GM19043 (cell line): Measurements from ENCODE around the gene SMAP2.

ENCODE experiments used
- ATAC-seq: cut with Tn5 transposase; IDR thresholded peaks from one replicate; pipeline ENCODE4 v1.9.1; 2021; ENCODE audit warnings: low read depth; ENCODE audit not compliant: unreplicated experiment

SMAP2 gene

DNA sequence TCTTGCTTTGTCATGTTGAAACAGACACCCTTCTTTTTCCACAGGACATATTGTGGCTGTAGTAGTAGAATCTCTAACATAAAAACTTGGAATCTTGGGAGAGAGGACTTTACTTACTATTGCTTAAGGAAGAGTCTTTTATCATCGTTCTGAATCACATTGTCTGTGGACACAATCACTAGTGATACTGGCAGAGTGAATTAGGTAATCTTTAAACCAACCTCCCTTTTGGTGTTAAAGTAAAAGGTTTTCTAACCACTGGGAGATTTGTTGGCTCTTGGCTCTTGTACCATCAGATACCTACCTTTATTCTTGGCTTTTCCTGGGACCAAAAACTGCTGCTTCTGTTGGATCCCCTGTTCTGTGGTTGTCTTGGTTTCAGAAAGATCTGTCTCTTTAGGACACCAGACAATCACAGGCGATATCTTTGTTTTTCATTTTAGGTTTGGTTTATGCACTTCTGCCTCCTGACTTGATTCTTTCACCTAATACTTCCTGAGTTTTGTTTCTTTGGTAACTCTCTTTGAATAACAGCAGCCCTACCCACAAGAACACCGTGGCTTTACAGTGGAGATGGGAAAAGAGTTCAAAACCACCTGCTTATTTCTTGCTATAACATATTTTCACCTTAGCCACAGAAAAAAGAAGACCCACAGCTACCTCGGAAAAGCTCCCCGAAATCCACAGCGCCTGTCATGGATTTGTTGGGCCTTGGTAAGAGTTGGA is 40.2 kb downstream of the SMAP2 start:
- ATAC-seq: no peak

DNA sequence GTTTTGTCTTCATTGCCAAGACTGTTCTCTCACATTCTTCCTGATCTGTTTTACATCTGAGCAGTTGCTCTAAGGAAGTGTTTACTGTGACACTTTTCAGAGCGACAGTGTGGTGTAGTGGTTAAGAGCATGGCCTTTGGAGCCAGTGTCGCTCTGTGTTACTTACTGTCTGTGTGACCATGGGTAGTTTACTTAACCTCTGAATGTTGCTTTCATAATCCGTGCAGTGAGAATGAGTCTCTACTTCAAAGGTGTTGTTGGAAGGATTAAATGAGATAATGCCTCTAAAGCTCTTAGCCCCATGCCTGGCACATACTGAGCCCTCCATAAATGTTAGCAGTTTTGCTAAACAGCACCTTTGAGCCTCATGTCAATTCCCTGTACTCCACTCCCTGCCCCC is 40.8 kb downstream of the SMAP2 start:
- no peak for ATAC-seq

DNA sequence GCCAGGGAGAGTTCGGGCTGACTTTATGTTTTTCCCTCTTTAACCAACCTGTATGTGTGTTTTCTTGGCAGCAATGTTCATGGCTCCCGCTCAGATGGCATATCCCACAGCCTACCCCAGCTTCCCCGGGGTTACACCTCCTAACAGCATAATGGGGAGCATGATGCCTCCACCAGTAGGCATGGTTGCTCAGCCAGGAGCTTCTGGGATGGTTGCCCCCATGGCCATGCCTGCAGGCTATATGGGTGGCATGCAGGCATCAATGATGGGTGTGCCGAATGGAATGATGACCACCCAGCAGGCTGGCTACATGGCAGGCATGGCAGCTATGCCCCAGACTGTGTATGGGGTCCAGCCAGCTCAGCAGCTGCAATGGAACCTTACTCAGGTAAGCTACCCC is 43.2 kb downstream of the SMAP2 start:
- no peak for ATAC-seq

DNA sequence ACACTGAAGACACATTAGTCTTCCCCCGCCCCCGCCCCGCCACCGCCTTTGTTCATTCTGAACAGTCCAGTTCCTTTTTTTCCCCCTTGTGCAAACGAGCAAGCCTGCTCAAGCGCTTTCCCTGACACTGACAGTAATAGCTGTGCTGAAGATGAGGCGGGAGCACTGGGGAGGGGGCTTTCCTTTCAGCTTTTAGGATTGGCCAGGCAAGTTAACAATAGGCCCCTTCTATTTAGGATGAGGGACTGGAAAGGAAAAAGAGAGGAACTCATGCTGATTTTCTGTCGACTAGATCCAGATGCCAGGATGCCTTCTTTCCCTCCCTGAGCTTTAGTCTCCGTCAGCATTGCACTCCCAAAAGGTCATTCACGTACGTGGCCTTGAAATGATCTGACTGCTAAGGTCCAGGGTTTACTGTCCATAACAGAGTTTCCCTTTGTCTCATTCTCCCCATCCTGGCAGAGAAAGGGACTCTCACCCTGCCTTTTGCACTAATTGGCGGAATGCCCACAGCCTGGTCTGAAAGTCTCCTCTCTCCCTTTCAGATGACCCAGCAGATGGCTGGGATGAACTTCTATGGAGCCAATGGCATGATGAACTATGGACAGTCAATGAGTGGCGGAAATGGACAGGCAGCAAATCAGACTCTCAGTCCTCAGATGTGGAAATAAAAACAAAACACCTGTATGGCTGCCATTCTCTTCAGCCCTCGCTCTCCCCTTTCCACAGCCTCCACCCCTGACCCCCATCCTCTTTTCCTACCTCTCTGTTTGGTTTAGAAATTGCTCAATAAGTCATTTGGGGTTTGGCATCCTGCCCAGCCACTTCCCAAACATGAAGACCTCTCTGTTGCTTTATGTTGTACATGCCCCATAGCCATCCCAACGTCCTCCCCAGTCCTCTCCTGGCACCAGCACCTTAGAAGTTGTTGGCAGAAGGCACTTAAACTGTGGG is 48.2 kb downstream of the SMAP2 start:
- no peak for ATAC-seq

DNA sequence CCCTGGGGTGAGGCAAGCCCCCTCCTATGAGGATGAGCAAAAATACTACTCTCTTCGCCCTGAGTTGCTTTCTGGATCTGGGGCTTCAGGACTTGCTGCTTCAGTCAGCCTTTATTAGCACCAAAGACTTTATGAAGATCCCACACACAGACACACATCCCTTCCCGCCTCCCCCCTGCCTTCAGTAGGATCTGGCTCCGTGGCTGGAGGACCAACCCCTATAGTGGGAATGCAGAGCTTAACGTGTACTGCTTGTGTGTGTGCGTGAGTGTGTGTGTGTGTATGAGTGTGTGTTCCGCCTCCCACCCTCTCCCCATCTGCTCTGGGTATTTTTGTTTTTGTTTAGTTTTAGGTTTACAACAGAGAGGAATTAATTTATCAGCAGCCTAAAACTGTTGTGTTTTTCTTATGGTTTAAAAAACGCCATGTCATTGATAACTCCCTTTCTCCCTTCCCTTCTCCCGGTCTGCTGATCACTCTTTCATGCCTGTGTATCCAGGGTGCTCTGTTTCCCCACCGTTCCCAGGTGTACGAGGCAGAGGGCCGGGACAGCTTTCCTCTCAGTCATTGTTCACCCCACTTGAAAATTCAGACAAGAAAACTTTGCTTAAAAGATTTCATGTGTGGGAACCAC is 49.2 kb downstream of the SMAP2 start:
- ATAC-seq: no peak

DNA sequence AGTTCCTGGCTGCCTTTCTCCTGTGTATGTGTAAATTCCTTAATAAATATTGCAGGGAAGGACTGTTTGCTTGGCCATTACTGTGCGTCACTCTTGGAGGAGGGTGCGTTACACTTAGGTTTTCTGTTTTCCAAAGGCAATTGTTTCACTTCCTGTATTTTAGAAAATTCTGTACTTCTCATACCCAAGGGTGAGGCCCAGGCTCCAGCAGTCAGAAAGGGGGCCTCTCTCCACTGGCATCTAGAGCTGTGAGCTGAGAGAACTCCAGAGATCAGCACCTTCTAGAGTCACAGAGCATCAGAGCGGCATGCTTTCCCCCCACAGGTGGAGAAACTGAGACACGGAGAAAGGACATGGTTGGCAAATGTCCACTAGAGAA is 49.7 kb downstream of the SMAP2 start:
- no peak for ATAC-seq

DNA sequence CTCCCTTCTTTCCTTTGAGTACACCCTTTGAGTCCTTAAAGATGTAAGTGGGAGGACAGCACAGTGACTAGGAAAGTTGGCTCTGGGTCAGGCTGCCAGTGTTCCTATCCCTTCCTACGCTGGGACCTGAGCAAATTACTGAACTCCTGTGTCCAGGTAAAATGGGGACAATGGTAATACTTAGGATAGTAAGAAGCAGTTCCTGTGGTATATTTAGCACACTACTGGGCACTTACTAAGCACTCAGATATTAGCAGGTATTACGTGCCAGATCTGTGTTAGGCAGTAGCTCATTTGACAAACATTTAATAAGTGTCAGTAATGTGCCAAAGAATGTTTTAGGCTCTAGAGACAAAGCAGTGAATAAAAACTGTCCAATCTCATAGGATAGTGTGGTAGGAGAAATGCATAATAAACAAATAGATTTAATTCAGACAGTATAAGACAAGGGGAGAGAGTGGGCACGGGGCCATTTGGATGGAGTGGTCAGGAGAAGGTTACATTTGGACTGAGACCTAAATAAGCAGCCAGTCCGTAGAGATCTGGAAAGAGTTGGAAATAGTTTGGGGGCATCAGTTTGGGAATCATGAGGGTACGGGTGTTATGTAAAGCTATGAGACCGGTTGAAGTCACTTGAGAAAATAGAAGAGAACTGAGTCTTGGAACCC is 50.6 kb downstream of the SMAP2 start:
- no peak for ATAC-seq

DNA sequence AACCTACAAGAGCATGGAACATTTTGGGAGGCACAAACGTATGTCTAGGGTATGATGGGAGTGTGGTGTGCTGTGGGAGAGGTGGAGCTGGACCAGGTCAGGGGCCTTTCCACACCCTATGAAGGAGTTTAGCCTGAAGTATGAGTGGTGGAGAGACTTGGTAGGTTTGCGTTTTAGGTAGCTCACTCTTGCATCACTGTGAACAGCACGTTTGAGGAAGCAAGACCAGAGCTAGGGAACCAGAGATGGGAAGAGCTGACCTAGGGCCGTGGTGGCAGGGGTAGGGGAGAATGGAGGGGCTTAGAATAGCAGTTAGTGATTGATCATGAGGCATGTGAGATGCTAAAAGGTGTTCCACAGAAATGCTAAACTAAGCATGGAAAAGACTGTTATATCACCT is 51.7 kb downstream of the SMAP2 start:
- ATAC-seq: no peak

DNA sequence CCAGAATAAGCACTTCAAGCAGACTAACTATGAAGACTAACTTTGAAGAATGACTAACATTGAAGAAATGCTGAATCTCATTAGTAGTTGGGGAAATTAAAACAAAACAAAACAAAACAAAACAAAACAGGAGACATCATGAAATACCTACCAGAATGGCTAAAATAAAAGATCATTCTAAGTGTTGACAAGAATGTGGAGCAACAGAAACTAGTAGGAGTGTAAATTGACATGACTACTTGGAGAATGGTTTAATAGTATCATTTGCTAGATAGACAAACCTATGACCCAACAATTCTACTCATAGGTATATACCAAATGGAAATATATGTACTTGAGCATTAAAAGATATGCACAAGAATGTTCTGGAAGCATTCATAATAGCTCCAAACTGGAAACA is 57.9 kb downstream of the SMAP2 start:
- no peak for ATAC-seq

DNA sequence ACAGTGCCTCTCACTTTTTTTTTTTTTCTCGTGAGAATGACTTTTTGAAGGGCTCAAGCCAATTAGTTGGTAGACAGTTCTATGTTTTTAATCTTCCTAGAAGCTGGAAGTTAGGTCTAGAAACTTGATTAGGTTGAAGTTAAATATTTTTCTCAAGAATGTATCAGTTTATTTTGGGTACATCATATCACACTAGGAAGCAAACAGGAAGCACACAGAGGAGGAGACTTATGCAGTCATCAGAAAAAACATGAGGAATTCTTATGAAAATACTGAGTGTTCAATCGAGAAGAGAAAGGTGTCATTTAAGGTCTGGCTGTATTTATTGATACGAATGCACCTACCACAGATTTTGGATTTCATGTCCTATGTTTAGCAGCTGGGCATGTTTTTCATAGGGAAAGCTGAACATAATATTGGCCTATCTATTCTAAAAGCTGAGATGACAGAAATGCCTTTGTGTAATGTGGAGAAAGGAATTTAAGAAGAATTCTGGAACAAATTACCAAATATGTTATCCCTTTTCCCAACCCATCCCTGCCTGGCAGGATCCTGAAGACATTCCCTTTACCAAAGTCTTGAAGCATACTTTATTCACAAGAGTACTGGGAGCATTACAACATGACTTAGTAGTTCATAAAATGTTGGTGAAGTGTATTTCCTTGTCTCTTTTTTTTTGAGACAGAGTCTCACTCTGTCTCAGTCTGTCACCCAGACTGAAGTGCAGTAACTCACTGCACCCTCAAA is 59.3 kb downstream of the SMAP2 start:
- no peak for ATAC-seq

DNA sequence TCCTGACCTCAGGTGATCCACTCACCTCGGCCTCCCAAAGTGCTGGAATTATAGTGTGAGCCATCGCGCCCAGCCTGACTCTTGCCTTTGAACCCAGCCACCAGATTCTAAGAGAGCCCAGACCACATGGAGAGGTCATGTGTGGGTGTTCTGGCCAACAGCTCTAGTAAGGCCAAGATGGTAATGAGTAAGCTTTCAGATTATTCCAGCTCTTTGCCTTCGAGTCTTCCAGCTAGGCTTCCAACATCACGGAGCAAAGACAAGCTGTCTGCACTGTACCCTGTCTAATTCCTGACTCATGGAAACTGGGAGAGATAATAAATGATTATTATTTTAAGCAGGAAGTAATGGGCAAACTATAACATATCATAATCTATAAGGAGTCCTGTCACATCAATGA is 61.9 kb downstream of the SMAP2 start:
- no peak for ATAC-seq

DNA sequence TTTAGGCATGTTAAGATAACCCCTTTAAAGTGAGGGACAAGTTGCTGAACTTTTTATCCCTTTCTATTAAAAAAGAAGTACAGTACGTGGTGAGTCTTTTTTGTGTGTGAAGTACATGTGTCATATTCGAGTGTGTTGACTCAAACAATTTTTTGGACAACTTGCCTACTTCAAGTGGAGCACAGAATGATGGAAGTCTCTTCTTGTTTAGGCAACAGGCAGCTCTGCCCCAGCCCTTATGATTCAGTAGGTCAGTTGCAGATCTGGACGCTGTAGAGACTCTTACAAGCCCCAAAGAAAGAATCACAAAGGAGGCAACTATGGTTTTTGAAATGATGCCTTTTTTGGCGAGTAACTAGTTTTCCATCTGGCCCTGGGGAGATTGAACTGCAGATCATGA is 62.3 kb downstream of the SMAP2 start:
- ATAC-seq: no peak

DNA sequence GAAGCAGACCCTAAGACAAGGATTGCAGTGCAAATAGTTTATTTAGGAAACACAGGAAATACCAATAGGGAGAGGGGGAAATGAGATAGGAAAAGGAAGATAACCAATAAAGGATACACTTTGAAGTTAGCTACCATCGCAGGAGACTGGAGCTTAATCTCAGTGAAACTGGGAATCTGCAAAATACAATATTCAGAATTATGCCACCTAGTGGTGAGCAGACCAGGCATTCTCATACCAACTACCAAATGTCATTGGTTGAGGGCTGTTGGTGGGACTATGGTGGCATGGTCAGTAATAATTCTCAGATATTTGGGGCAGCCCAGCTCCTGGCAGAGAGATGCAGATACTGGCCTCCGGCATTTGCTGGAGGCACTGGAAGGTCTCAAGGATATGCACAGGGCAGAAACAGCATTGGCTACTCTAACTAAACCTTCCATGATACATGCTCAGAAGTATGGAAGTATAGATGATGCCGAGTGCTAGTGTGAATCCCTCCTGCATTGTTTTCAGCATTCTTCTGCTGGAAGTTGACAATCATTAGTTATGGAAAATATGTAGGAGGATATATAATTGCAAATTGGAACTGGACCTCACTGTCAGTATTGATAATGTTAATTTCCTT is 65.0 kb downstream of the SMAP2 start:
- ATAC-seq: no peak

DNA sequence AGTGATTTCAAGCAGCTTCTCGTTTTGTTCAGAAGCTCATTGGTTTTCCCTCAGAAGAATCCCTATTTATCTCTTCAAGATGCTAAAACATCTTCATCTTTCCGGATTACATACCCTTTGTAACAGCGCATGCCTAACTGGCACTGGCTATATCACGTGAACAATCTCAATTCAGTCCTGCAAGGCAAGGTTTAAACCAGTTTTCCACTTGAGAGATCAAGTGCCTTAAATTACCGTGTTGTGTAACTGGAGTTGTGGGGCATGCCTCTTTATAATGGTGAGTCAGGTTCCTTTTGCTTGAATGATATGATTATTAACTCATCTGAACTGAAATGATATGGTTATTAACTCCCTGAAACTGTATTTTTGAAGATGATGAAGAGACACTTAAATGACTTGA is 65.7 kb downstream of the SMAP2 start:
- no peak for ATAC-seq

DNA sequence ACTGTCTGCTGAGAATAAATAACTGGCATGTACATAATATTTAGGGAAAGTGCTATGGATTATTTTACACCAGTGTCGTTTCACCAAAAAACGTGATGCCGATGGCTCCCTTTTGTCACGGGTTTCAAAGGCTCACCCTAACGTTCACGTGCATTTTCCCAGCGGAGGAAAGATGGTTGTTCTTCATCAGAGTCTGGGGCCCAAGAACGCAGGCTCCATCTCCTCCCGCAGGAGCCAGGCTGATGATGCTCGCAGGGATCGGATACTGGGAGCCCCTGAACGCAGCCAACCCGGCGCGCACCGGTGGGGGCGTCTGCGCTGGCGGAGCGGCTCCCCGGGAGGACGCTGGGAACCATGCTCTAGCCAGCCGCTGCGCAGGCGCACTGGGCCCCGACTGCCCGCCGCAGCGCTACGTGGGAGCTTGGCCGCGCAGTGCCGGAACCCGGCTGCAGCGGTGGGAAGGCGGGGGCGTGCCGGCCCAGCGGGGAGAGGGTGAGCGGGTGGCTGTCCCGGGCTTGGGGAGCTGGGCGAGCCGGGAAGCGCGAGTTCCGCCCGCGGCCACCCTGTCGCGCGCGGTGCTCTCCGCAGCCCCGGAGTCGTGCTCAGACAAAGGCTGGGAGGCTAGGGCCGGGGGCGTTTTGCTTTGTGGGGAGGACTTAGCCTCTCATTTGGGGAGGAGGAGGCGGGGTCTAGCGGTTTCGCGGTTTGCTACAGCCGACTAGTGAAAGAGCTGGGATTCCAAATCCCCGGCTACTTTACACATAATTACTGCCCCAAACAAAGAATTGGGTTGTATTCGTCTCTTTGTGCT is 76.4 kb downstream of the SMAP2 start, which contains the start of gene ZFP69B:
Gene ZFP69B (plus strand): TSS at position 793 of the 811 bp plus-strand sequence. CDS start 486 bp downstream, outside the sequence.
- peak; percentile 81 for ATAC-seq

DNA sequence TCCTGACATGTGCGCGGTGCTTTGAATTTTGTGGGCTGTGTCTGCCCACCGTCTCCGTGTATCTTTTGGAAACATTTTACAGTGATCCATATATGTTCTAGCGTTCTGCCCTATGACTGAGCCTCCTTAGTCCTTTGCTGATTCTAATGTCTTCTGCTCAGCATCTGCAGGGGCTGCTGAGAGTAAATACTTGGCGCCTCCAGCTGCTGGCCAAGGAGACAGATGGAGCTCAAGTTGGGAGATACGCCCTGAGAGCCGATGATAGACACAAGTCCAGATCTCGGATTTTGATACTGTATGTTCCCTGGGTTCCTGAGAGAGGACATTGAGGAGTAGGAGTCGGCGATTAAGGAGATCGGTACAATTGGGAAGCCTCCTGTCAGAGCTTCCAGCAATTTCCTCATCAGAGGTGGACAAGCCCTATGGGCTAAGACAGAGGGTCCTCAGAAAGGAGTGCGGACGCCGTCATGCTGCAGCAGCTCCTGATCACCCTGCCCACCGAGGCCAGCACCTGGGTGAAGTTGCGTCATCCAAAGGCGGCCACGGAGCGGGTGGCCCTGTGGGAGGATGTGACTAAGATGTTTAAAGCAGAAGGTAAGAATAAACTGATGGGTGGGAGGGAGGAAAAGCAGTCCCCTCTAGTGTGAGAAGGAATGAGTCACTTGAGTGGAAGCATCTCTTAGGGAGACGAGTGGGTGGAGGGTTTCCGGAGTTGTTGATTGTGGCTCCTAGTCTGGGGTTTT is 77.1 kb downstream of the SMAP2 start:
- ATAC-seq: no peak

DNA sequence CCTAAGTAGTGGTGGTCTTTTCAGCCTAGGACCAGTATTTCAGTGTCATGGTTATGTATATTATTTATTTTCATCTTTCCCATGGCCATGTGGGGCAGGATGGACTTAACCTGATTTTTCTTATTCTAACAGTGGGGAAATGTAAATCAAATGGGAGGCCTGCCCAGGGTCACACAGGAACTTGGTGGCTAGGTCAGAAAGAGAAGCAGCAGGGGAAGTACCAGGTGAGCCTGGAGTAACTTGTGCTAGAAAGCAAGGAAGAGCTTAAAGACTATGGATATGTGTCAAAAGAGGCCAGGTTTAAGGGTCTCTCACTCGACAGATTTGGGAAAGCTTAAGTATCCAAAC is 77.7 kb downstream of the SMAP2 start:
- ATAC-seq: no peak

DNA sequence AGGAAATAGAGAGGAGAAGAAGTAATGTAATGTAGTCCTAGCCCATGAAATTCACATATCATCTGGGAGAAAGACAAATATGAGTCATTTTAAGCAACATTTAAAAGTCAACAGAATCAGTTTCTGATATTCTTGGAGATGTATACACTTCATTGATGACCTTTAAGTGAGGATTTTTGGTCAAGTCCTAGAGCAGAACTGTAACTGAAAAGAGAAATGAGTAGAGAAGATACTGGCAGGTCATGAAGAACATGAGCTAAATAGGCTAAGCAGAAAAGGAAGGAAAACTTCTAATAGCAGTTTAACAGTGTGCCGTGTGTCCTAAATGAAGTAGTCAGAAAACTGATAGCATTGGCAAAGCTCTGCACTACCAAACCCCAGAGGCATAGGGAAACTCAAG is 81.3 kb downstream of the SMAP2 start:
- no peak for ATAC-seq
